Naive thymus-derived CD8-positive, alpha-beta T cell (primary cell): ENCODE measurements around the gene TRIM29. TPM values are rescaled to one million over a fixed set of nuclear protein-coding genes. Genes with fewer than 3 reads are reported as not detected.
"Not testable (repeated sequence)": the region's sequence is repeated elsewhere in the genome, so short reads cannot be mapped to it uniquely, and the experiment has no call there.

ENCODE experiments used
- ATAC-seq, 2 donors: fragments of 150-1000 bp; cut with Tn5 transposase in 1 of 2; sonication (Bioruptor Pico), chemical (Tn5 transposase) in 1 of 2; 1 replicate in 1 of 2; 2 replicates in 1 of 2; pipeline ENCODE4 v1.10.0; 2021; ENCODE audit warnings: mild to moderate bottlenecking in 2 of 2, moderate library complexity in 2 of 2
- POLR2A ChIA-PET: fragments of 350-600 bp; sonication (Branson Sonifier 250); formaldehyde crosslinking; loops from one replicate; lab custom pipeline; 2021; ENCODE audit warnings: antibody characterized with exemption; lab: Charles Lee
- DNase-seq, 10 donors: peaks; one replicate each; pipeline versions ENCODE4 v3.0.0 to v3.0.0-alpha.2; 2020 to 2022
- H3K27ac Mint-ChIP-seq, 10 donors: one replicate each; pipeline ENCODE4 v1.8.0; 2020 to 2022; ENCODE audit warnings: mild to moderate bottlenecking in 10 of 10, mixed read lengths in 10 of 10, moderate library complexity in 4 of 10, inconsistent platforms in 1 of 10
- H3K27me3 Mint-ChIP-seq, 5 donors: one replicate each; pipeline ENCODE4 v1.8.0; 2021 to 2022; ENCODE audit warnings: mixed read lengths in 5 of 5
- H3K36me3 Mint-ChIP-seq, 3 donors: one replicate each; pipeline ENCODE4 v1.8.0; 2020 to 2022; ENCODE audit warnings: mixed read lengths in 3 of 3, mild to moderate bottlenecking in 2 of 3, inconsistent platforms in 1 of 3
- H3K4me1 Mint-ChIP-seq, 4 donors: one replicate each; pipeline ENCODE4 v1.8.0; 2021 to 2022; ENCODE audit warnings: mixed read lengths in 4 of 4
- H3K4me3 Mint-ChIP-seq, 10 donors: one replicate each; pipeline ENCODE4 v1.8.0; 2020 to 2022; ENCODE audit warnings: mild to moderate bottlenecking in 10 of 10, mixed read lengths in 10 of 10, moderate library complexity in 6 of 10, inconsistent platforms in 1 of 10
- H3K9me3 Mint-ChIP-seq, 9 donors: one replicate each; pipeline ENCODE4 v1.8.0; 2020 to 2022; ENCODE audit warnings: mixed read lengths in 9 of 9, mild to moderate bottlenecking in 3 of 9, inconsistent platforms in 1 of 9, moderate library complexity in 1 of 9
- polyA plus RNA-seq, 3 donors: library from polyadenylated mRNA; unstranded; fragments of 300-500 nt; fragmentation: Illumina TruSeq; gene quantifications; one replicate each; pipeline ENCODE4 v1.2.3, GENCODE V29; 2021
- total RNA-seq, 8 experiments: library from RNA in 2 of 8; stranded (reverse) in 2 of 8; gene quantifications; one replicate each; pipeline ENCODE4 v1.2.3 and lab custom pipeline; 2021 to 2026

TRIM29 gene
- total and polyA plus RNA-seq, 5 experiments from 2014 or later = not detected

- POLR2A ChIA-PET = no interaction called here
- DNase-seq (no peak), ATAC-seq (no peak)
- Mint-ChIP-seq H3K4me1 (peaks cover 0 to 4% (median 2%) of the 10 kb centered on the region in 4 donors), H3K27me3 (peaks cover 3 to 8% (median 4%) of the 10 kb centered on the region in 5 donors), H3K27ac (no peak overlapping the region), H3K4me3 (no peak overlapping the region), H3K36me3 (peaks cover 0 to 2% (median 0%) of the 10 kb centered on the region in 3 donors), H3K9me3 (no peaks in the 10 kb centered on the region)
Observed at GRCh38 chr11:120180551-120181232, 42.8 kb upstream of the TRIM29 start.

GRCh38 chr11:120180063-120180462 is 42.1 kb upstream of the TRIM29 start:
- H3K4me3 Mint-ChIP-seq, DNase-seq, ATAC-seq, H3K36me3 Mint-ChIP-seq, H3K27ac Mint-ChIP-seq, H3K27me3 Mint-ChIP-seq, POLR2A ChIA-PET, H3K9me3 Mint-ChIP-seq, H3K4me1 Mint-ChIP-seq: not testable (repeated sequence)

GRCh38 chr11:120179057-120179672 is 41.3 kb upstream of the TRIM29 start:
- DNase-seq = no peak
- Mint-ChIP-seq H3K4me3 (no peak overlapping the region), H3K9me3 (no peaks in the 10 kb centered on the region), H3K36me3 (peaks cover 0 to 2% (median 0%) of the 10 kb centered on the region in 3 donors), H3K27me3 (peaks cover 0 to 12% (median 4%) of the 10 kb centered on the region in 5 donors), H3K27ac (no peak overlapping the region), H3K4me1 (peaks cover 0 to 4% (median 2%) of the 10 kb centered on the region in 4 donors)
- POLR2A ChIA-PET = no interaction called here
- no peak for ATAC-seq

- ATAC-seq = no peak
- H3K9me3 Mint-ChIP-seq = no peaks in the 10 kb centered on the region
Observed at GRCh38 chr11:120178561-120179056, 40.7 kb upstream of the TRIM29 start.

GRCh38 chr11:120174866-120175265 is 37.0 kb upstream of the TRIM29 start:
- Mint-ChIP-seq H3K4me3 (no peak overlapping the region), H3K36me3 (no peaks in the 10 kb centered on the region), H3K27me3 (peaks cover 12 to 38% (median 34%) of the 10 kb centered on the region in 5 donors), H3K4me1 (peaks cover 0 to 7% (median 0%) of the 10 kb centered on the region in 4 donors), H3K9me3 (no peaks in the 10 kb centered on the region), H3K27ac (peak overlapping the region in 1 of 10 donors; percentile 10)
- no peak for ATAC-seq
- POLR2A ChIA-PET = no interaction called here
- DNase-seq = no peak

More at GRCh38 chr11:120178561-120179056, 40.7 kb upstream of the TRIM29 start:
- POLR2A ChIA-PET = no interaction called here
- H3K4me1 Mint-ChIP-seq = peaks cover 0 to 4% (median 2%) of the 10 kb centered on the region in 4 donors
- H3K4me3 Mint-ChIP-seq = no peak overlapping the region
- H3K36me3 Mint-ChIP-seq = no peaks in the 10 kb centered on the region
- peaks cover 0 to 18% (median 4%) of the 10 kb centered on the region in 5 donors for H3K27me3 Mint-ChIP-seq
- no peak overlapping the region for H3K27ac Mint-ChIP-seq
- DNase-seq = no peak

- DNase-seq (no peak), ATAC-seq (no peak)
- no peaks in the 10 kb centered on the region for H3K36me3 Mint-ChIP-seq
- H3K4me3 Mint-ChIP-seq = no peak overlapping the region
- peaks cover 12 to 42% (median 38%) of the 10 kb centered on the region in 5 donors for H3K27me3 Mint-ChIP-seq
- H3K4me1 Mint-ChIP-seq = peaks cover under 1 to 10% (median 3%) of the 10 kb centered on the region in 4 donors
- H3K9me3 Mint-ChIP-seq = no peaks in the 10 kb centered on the region
- no peak overlapping the region for H3K27ac Mint-ChIP-seq
- POLR2A ChIA-PET = no interaction called here
Observed at GRCh38 chr11:120173807-120174206, 35.9 kb upstream of the TRIM29 start.

GRCh38 chr11:120173019-120173705 is 35.2 kb upstream of the TRIM29 start:
- H3K27me3 Mint-ChIP-seq = peaks cover 13 to 48% (median 43%) of the 10 kb centered on the region in 5 donors
- H3K4me1 Mint-ChIP-seq = peaks cover 4 to 16% (median 7%) of the 10 kb centered on the region in 4 donors
- peak overlapping the region in 1 of 10 donors; percentile 54 for H3K27ac Mint-ChIP-seq
- no peak overlapping the region for H3K4me3 Mint-ChIP-seq
- H3K9me3 Mint-ChIP-seq = no peaks in the 10 kb centered on the region
- POLR2A ChIA-PET = no interaction called here
- no peaks in the 10 kb centered on the region for H3K36me3 Mint-ChIP-seq
- ATAC-seq (no peak), DNase-seq (no peak)

GRCh38 chr11:120172054-120172911 is 34.4 kb upstream of the TRIM29 start:
- peak in 9 of 10 donors; percentile 25 to 60 (median 38) for DNase-seq
- peaks cover 0 to 2% (median 0%) of the 10 kb centered on the region in 3 donors for H3K36me3 Mint-ChIP-seq
- peaks cover 0 to 3% (median 0%) of the 10 kb centered on the region in 9 donors for H3K9me3 Mint-ChIP-seq
- peak; percentile 43 to 51 for ATAC-seq
- peaks cover 19 to 57% (median 51%) of the 10 kb centered on the region in 5 donors for H3K27me3 Mint-ChIP-seq
- H3K4me3 Mint-ChIP-seq = peak overlapping the region in 4 of 10 donors; percentile 28 to 55 (median 42)
- POLR2A ChIA-PET = no interaction called here
- peaks cover 4 to 22% (median 7%) of the 10 kb centered on the region in 4 donors for H3K4me1 Mint-ChIP-seq
- H3K27ac Mint-ChIP-seq = peak overlapping the region in 2 of 10 donors; percentile 49 to 54

GRCh38 chr11:120170741-120171261 is 32.9 kb upstream of the TRIM29 start:
- Mint-ChIP-seq H3K27me3 (peaks cover 23 to 71% (median 63%) of the 10 kb centered on the region in 5 donors), H3K27ac (peak overlapping the region in 1 of 10 donors; percentile 35), H3K9me3 (peaks cover 0 to 15% (median 4%) of the 10 kb centered on the region in 9 donors), H3K4me1 (peaks cover 4 to 22% (median 7%) of the 10 kb centered on the region in 4 donors), H3K36me3 (peaks cover 0 to 11% (median 0%) of the 10 kb centered on the region in 3 donors), H3K4me3 (peak overlapping the region in 4 of 10 donors; percentile 10 to 52 (median 27))
- DNase-seq = no peak
- no peak for ATAC-seq
- POLR2A ChIA-PET = no interaction called here

- H3K9me3 Mint-ChIP-seq = peaks cover under 1 to 22% (median 10%) of the 10 kb centered on the region in 9 donors
- H3K4me1 Mint-ChIP-seq = peaks cover 4 to 22% (median 7%) of the 10 kb centered on the region in 4 donors
- POLR2A ChIA-PET = no interaction called here
Observed at GRCh38 chr11:120169981-120170698, 32.2 kb upstream of the TRIM29 start.

More at GRCh38 chr11:120169981-120170698, 32.2 kb upstream of the TRIM29 start:
- DNase-seq (no peak), ATAC-seq (no peak)
- Mint-ChIP-seq H3K27ac (no peak overlapping the region), H3K27me3 (peaks cover 28 to 75% (median 65%) of the 10 kb centered on the region in 5 donors), H3K36me3 (peaks cover 0 to 18% (median 0%) of the 10 kb centered on the region in 3 donors), H3K4me3 (peak overlapping the region in 5 of 10 donors; percentile 3 to 52 (median 12))
